ENCODE data around the gene PLEKHH3.

DNA sequence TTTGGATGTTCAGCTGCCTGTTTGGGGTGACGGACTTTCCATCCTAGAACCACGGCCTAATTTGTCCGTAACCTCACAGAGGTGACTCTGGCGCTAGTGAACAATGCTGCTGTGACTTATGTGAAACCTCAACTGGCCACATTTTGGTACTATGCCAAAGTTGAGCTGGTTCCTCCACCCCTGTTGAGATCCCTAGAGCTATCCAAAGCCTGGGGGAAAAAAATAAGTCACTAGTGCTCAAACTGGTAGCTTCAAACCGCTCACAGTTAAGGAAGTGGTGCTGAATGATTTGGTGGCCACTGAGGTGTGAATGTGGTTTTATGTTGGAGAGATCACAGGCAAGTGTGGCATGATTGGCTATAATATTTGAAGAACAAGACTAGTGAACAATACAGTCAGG, 29.0 kb downstream of the PLEKHH3 start:
- TF ChIP-seq POLR2A (IDR thresholded peaks at IDR 0.05; ENCODE audit: low read depth, low read length) (no peak), POLR2AphosphoS5 (IDR thresholded peaks at IDR 0.05; ENCODE audit: low read depth, low read length) (no peak), TAF1 (IDR thresholded peaks at IDR 0.05; ENCODE audit: borderline replicate concordance, low read depth, low read length) (no peak)
